Kidney tubule cell (primary cell): Measurements from ENCODE around the gene OTUB2.
"Not testable (repeated sequence)": the region's sequence is repeated elsewhere in the genome, so short reads cannot be mapped to it uniquely, and the experiment has no call there.

ENCODE experiments used
- DNase-seq: peaks from one replicate; pipeline ENCODE4 v3.0.0-alpha.2; 2018; ENCODE audit warnings: low spot score

Gene OTUB2

GRCh38 chr14:94058128-94058673 is 32.1 kb downstream of the OTUB2 start:
- no peak for DNase-seq

GRCh38 chr14:94058674-94059138 is 32.6 kb downstream of the OTUB2 start:
- no peak for DNase-seq

GRCh38 chr14:94059998-94060397 is 33.9 kb downstream of the OTUB2 start:
- no peak for DNase-seq

GRCh38 chr14:94062344-94062940 is 36.3 kb downstream of the OTUB2 start:
- peak; percentile 91 for DNase-seq

GRCh38 chr14:94066089-94066676 is 40.0 kb downstream of the OTUB2 start:
- DNase-seq: peak; percentile 45

GRCh38 chr14:94072076-94072475 is 45.9 kb downstream of the OTUB2 start:
- not testable (repeated sequence) for DNase-seq

- no peak for DNase-seq
Observed at GRCh38 chr14:94074534-94074933, 48.4 kb downstream of the OTUB2 start.

GRCh38 chr14:94075008-94075407 is 48.9 kb downstream of the OTUB2 start:
- no peak for DNase-seq

- no peak for DNase-seq
Observed at GRCh38 chr14:94077111-94077821, 51.1 kb downstream of the OTUB2 start.

GRCh38 chr14:94077823-94078222 is 51.7 kb downstream of the OTUB2 start:
- DNase-seq: no peak

- DNase-seq: no peak
Observed at GRCh38 chr14:94079891-94080620, 53.9 kb downstream of the OTUB2 start.

GRCh38 chr14:94080621-94081385 is 54.7 kb downstream of the OTUB2 start, which contains the start of the genes DDX24 and IFI27L1:
DDX24 (minus strand) TSS chr14:94081202; CDS start chr14:94079742, 1,460 bp downstream.
IFI27L1 (plus strand) TSS chr14:94081310; CDS start chr14:94096938, 15,628 bp downstream.
- DNase-seq: peak; percentile 94

GRCh38 chr14:94081386-94081820 is 55.3 kb downstream of the OTUB2 start:
- no peak for DNase-seq

- no peak for DNase-seq
Observed at GRCh38 chr14:94087891-94088290, 61.8 kb downstream of the OTUB2 start.

GRCh38 chr14:94088516-94088915 is 62.4 kb downstream of the OTUB2 start:
- DNase-seq: peak; percentile 42

GRCh38 chr14:94089479-94089878 is 63.3 kb downstream of the OTUB2 start:
- DNase-seq: peak; percentile 46

GRCh38 chr14:94093418-94093817 is 67.3 kb downstream of the OTUB2 start:
- DNase-seq: no peak

- peak; percentile 32 for DNase-seq
Observed at GRCh38 chr14:94097091-94097490, 71.0 kb downstream of the OTUB2 start.
